GM23338 (cell line): ENCODE results near the gene JMJD1C. TPM values are rescaled to one million over a fixed set of nuclear protein-coding genes. Genes with fewer than 3 reads are reported as not detected.

ENCODE experiments used
- ATAC-seq: fragments of 200-7000 bp; cut with Tn5 transposase; 3 replicates; pipeline ENCODE4 v1.9.1; 2020
- DNase-seq: peaks from one replicate; pipeline ENCODE4 v3.0.0-alpha.2; 2015; ENCODE audit warnings: low spot score
- H2AFZ ChIP-seq: fragments of 200-600 bp; sonication (generic); 2 replicates; pipeline ENCODE4 v1.8.0; 2016; ENCODE audit warnings: antibody characterized with exemption, mild to moderate bottlenecking, moderate library complexity
- H3F3A ChIP-seq: fragments of 200-600 bp; sonication (generic); replicated peaks from 2 replicates; pipeline ENCODE4 v1.8.0; 2017; ENCODE audit warnings: antibody characterized with exemption, mixed run types, low read depth
- H3K27ac ChIP-seq: fragments of 200-600 bp; sonication (generic); 2 replicates; pipeline ENCODE4 v1.6.1; 2016; ENCODE audit warnings: low read depth
- H3K27me3 ChIP-seq: fragments of 200-600 bp; sonication (generic); 2 replicates; pipeline ENCODE4 v1.8.0; 2016; ENCODE audit warnings: mild to moderate bottlenecking, mixed run types, moderate library complexity; ENCODE audit not compliant: insufficient read depth
- H3K36me3 ChIP-seq: fragments of 200-600 bp; sonication (generic); 2 replicates; pipeline ENCODE4 v1.8.0; 2016; ENCODE audit warnings: mild to moderate bottlenecking; ENCODE audit not compliant: insufficient read depth
- H3K4me1 ChIP-seq: fragments of 200-600 bp; sonication (generic); 2 replicates; pipeline ENCODE4 v1.8.0; 2016; ENCODE audit warnings: mild to moderate bottlenecking, moderate library complexity; ENCODE audit not compliant: insufficient read depth
- H3K4me2 ChIP-seq: fragments of 200-600 bp; sonication (generic); 2 replicates; pipeline ENCODE4 v1.7.1; 2017; ENCODE audit warnings: mixed run types
- H3K4me3 ChIP-seq: fragments of 200-600 bp; sonication (generic); 2 replicates; pipeline ENCODE4 v1.6.1; 2016; ENCODE audit warnings: mixed run types
- H3K79me2 ChIP-seq: fragments of 200-600 bp; sonication (generic); replicated peaks from 2 replicates; pipeline ENCODE4 v1.8.0; 2017; ENCODE audit warnings: mild to moderate bottlenecking; ENCODE audit not compliant: insufficient read depth
- H3K9me2 ChIP-seq: fragments of 200-600 bp; sonication (generic); 2 replicates; pipeline ENCODE4 v1.8.0; 2017; ENCODE audit not compliant: insufficient read depth
- H4K20me1 ChIP-seq: fragments of 200-600 bp; sonication (generic); replicated peaks from 2 replicates; pipeline ENCODE4 v1.8.0; 2017; ENCODE audit warnings: mild to moderate bottlenecking; ENCODE audit not compliant: insufficient read depth
- H3K27ac Mint-ChIP-seq: 2 replicates; pipeline ENCODE4 v1.8.0; 2020; ENCODE audit warnings: inconsistent platforms, mild to moderate bottlenecking, moderate library complexity, mixed read lengths
- H3K27me3 Mint-ChIP-seq: 3 replicates; pipeline ENCODE4 v1.8.0; 2022; ENCODE audit warnings: low read depth, mild to moderate bottlenecking, moderate library complexity, mixed read lengths, inconsistent platforms; ENCODE audit not compliant: insufficient read depth, poor library complexity
- H3K36me3 Mint-ChIP-seq: 3 replicates; pipeline ENCODE4 v1.8.0; 2021; ENCODE audit warnings: low read depth, mild to moderate bottlenecking, inconsistent platforms, moderate library complexity, mixed read lengths
- H3K4me1 Mint-ChIP-seq: 3 replicates; pipeline ENCODE4 v1.8.0; 2020; ENCODE audit warnings: mild to moderate bottlenecking, inconsistent platforms, mixed read lengths
- H3K4me3 Mint-ChIP-seq: 3 replicates; pipeline ENCODE4 v1.8.0; 2021; ENCODE audit warnings: moderate library complexity, mild to moderate bottlenecking, inconsistent platforms, mixed read lengths
- H3K9me3 Mint-ChIP-seq: 3 replicates; pipeline ENCODE4 v1.8.0; 2020; ENCODE audit warnings: moderate library complexity, mild to moderate bottlenecking, inconsistent platforms, mixed read lengths
- CREB1 ChIP-seq: fragments of 250-450 bp; sonication (Bioruptor Pico); IDR thresholded peaks from 2 replicates; pipeline ENCODE4 v1.5.0; 2020; ENCODE audit warnings: low read depth, mild to moderate bottlenecking, moderate library complexity
- CTCF ChIP-seq, 2 experiments: fragments of 200-600 bp in 1 of 2; sonication (generic) in 1 of 2; conservative IDR thresholded peaks; 2 replicates each; pipeline versions ENCODE4 v1.5.1 to v1.6.1; 2016 to 2017; ENCODE audit warnings: antibody characterized with exemption in 2 of 2, low read depth in 2 of 2, mild to moderate bottlenecking in 2 of 2, moderate library complexity in 1 of 2
- JUNB ChIP-seq: IDR thresholded peaks from one replicate; pipeline ENCODE4 v1.6.1; 2016; ENCODE audit warnings: antibody characterized with exemption; ENCODE audit not compliant: unreplicated experiment
- NANOG ChIP-seq: IDR thresholded peaks from 2 replicates; pipeline ENCODE4 v1.6.1; 2016; ENCODE audit warnings: antibody characterized with exemption, borderline replicate concordance
- POLR2AphosphoS5 ChIP-seq: IDR thresholded peaks from 2 replicates; pipeline ENCODE4 v1.6.1; 2016; ENCODE audit warnings: antibody characterized with exemption, low read depth
- STAT1 ChIP-seq: IDR thresholded peaks from one replicate; pipeline ENCODE4 v1.6.1; 2016; ENCODE audit warnings: antibody characterized with exemption; ENCODE audit not compliant: unreplicated experiment
- ZNF114 ChIP-seq: fragments of 250-450 bp; sonication (Bioruptor Pico); IDR thresholded peaks from 2 replicates; pipeline ENCODE4 v1.5.0; 2020; ENCODE audit warnings: mild to moderate bottlenecking, moderate library complexity
- ZNF462 ChIP-seq: fragments of 250-450 bp; sonication (Bioruptor Pico); IDR thresholded peaks from 2 replicates; pipeline ENCODE4 v1.5.0; 2020; ENCODE audit warnings: mild to moderate bottlenecking, moderate library complexity
- polyA plus RNA-seq: library from polyadenylated mRNA; unstranded; fragments of >200 nt; fragmentation: Nextera tagmentation; extraction: Ambion mirVana; gene quantifications from 2 replicates; pipeline ENCODE4 v1.2.1, GENCODE V29; 2016
- total RNA-seq: library from RNA; depleted of rRNA; stranded (reverse); fragments of >200 nt; shearing (Covaris generic); gene quantifications from 2 replicates; pipeline ENCODE4 v1.2.3, GENCODE V29; 2014

Gene JMJD1C
- total and polyA plus RNA-seq, 2 experiments from 2014 or later = 333 to 435 TPM

- Histone ChIP-seq H2AFZ (no peak overlapping the region), H3F3A (no peaks in the 10 kb centered on the region), H3K36me3 (no peaks in the 10 kb centered on the region), H3K79me2 (peaks cover 37% of the 10 kb centered on the region), H3K27me3 (no peaks in the 10 kb centered on the region), H3K9me2 (no peaks in the 10 kb centered on the region), H3K27ac (no peak overlapping the region), H3K4me3 (no peak overlapping the region), H4K20me1 (no peaks in the 10 kb centered on the region), H3K4me1 (no peaks in the 10 kb centered on the region; the same call in 1 of the 2 replicates), H3K4me2 (no peak overlapping the region)
- Mint-ChIP-seq H3K36me3 (no peaks in the 10 kb centered on the region), H3K4me3 (no peak overlapping the region), H3K27ac (no peak overlapping the region), H3K9me3 (no peaks in the 10 kb centered on the region), H3K4me1 (peaks cover 4% of the 10 kb centered on the region; the same call in 2 of the 3 replicates), H3K27me3 (no peaks in the 10 kb centered on the region)
- DNase-seq = no peak
- no peak for ATAC-seq
- no peak for TF ChIP-seq POLR2AphosphoS5
- no peak for TF ChIP-seq ZNF114 (CRISPR knock-in tag)
- no peak for TF ChIP-seq CTCF (conservative IDR thresholded peaks at IDR 0.05; ENCODE audit: low read depth in 2 of 2)
- TF ChIP-seq ZNF462 (CRISPR knock-in tag) = no peak
Measured at GRCh38 chr10:63369711-63370110, 96.1 kb downstream of the JMJD1C start.

GRCh38 chr10:63368365-63368764 is 97.4 kb downstream of the JMJD1C start:
- Mint-ChIP-seq H3K36me3 (no peaks in the 10 kb centered on the region; the same call in 2 of the 3 replicates), H3K4me3 (no peak overlapping the region), H3K9me3 (no peaks in the 10 kb centered on the region), H3K4me1 (peaks cover 4% of the 10 kb centered on the region; the same call in 2 of the 3 replicates), H3K27me3 (no peaks in the 10 kb centered on the region), H3K27ac (no peak overlapping the region)
- DNase-seq (no peak), ATAC-seq (no peak)
- Histone ChIP-seq H2AFZ (no peak overlapping the region), H3K36me3 (no peaks in the 10 kb centered on the region), H3K4me3 (no peak overlapping the region), H4K20me1 (no peaks in the 10 kb centered on the region), H3K79me2 (peaks cover 32% of the 10 kb centered on the region), H3K27me3 (no peaks in the 10 kb centered on the region), H3K9me2 (no peaks in the 10 kb centered on the region), H3K4me2 (no peak overlapping the region), H3K4me1 (no peaks in the 10 kb centered on the region; the same call in 1 of the 2 replicates), H3K27ac (no peak overlapping the region), H3F3A (no peaks in the 10 kb centered on the region)
- TF ChIP-seq NANOG (no peak), JUNB (no peak), POLR2AphosphoS5 (no peak), STAT1 (no peak), CREB1 (CRISPR knock-in tag) (no peak)
